Coronary artery (tissue), 2 donors: ENCODE results near the gene PGM2.

ENCODE experiments used
- DNase-seq: peaks from one replicate; pipeline ENCODE4 v3.0.0-alpha.2; 2017; ENCODE audit warnings: low spot score
- H3K27ac ChIP-seq, 2 donors: fragments of 200-600 bp; sonication (generic); one replicate each; pipeline ENCODE4 v1.5.1; 2016 to 2019
- H3K4me3 ChIP-seq: fragments of 200-600 bp; sonication (generic); 2 replicates; pipeline ENCODE4 v1.5.1; 2016; ENCODE audit warnings: mild to moderate bottlenecking, moderate library complexity
- TF ChIP-seq, protein P1 (sequence below): fragments of 200-600 bp; sonication (generic); IDR thresholded peaks from one replicate; pipeline ENCODE4 v1.5.1; 2019; ENCODE audit warnings: antibody characterized with exemption

The PGM2 gene

DNA sequence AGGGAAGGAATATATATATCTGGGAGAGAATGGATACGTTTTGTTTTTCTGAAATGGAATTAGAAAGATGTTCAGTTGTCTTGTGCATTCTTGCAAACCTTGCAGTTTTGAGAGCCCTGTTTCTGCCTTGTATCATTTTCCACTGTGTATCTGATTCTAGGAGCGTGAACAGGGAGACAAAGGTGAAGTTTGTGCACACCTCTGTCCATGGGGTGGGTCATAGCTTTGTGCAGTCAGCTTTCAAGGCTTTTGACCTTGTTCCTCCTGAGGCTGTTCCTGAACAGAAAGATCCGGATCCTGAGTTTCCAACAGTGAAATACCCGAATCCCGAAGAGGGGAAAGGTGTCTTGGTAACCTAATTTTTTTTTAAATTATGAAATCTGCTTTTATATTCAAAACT lies 17.7 kb downstream of the PGM2 start:
- Histone ChIP-seq H3K4me3 (no peak overlapping the region), H3K27ac (no peak overlapping the region)
- DNase-seq: no peak
- TF ChIP-seq, protein P1, sequence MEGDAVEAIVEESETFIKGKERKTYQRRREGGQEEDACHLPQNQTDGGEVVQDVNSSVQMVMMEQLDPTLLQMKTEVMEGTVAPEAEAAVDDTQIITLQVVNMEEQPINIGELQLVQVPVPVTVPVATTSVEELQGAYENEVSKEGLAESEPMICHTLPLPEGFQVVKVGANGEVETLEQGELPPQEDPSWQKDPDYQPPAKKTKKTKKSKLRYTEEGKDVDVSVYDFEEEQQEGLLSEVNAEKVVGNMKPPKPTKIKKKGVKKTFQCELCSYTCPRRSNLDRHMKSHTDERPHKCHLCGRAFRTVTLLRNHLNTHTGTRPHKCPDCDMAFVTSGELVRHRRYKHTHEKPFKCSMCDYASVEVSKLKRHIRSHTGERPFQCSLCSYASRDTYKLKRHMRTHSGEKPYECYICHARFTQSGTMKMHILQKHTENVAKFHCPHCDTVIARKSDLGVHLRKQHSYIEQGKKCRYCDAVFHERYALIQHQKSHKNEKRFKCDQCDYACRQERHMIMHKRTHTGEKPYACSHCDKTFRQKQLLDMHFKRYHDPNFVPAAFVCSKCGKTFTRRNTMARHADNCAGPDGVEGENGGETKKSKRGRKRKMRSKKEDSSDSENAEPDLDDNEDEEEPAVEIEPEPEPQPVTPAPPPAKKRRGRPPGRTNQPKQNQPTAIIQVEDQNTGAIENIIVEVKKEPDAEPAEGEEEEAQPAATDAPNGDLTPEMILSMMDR: no peak

DNA sequence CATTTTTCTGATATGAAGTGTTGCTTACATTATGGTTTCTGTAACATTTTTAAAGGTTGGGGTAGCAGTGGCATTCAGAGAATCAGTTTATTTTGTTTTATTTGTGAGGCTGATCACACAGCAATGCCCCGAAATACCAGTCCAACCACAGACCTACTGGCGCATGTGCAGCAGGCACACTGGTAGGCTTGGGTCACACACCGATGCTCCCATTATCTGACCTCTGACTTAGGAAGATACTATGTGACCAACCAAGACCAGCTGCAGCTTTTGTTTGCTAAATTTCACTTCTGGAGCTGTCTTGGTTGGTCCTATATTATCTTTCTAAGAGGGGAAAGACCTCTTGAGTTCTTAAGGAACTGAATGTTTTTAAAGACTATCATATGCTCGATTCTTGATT lies 18.7 kb downstream of the PGM2 start:
- Histone ChIP-seq H3K27ac (no peak overlapping the region), H3K4me3 (no peak overlapping the region)
- no peak for DNase-seq
- TF ChIP-seq, protein P1: no peak

DNA sequence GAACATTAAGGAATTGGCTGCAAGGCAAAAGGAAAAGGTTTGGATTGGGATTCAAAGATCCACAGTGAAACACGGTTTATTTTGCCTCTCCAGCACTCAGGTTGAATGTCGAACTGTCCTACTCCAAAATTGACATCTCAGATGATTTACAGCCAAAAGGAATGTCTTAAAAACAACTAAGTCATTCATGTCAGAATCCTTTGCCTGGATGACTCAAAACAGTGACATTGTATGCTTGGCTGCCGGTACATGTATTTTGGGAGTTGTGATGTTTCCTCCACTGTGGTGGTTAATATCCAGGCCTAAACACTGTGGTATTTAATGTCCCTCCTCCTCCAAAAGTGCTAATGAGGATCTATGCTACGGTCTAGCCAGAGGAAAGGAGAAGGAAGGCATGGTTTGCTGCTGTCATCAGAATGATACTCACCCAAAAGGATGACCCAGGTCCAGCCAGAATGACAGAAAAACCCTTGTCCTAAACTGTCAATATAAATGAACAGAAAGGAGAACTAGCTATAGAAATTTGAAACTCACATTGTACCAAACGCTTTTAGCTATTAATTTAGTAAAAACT lies 20.9 kb downstream of the PGM2 start:
- H3K27ac ChIP-seq: no peak overlapping the region
- no peak for DNase-seq
- TF ChIP-seq, protein P1: no peak
- H3K4me3 ChIP-seq: no peak overlapping the region

DNA sequence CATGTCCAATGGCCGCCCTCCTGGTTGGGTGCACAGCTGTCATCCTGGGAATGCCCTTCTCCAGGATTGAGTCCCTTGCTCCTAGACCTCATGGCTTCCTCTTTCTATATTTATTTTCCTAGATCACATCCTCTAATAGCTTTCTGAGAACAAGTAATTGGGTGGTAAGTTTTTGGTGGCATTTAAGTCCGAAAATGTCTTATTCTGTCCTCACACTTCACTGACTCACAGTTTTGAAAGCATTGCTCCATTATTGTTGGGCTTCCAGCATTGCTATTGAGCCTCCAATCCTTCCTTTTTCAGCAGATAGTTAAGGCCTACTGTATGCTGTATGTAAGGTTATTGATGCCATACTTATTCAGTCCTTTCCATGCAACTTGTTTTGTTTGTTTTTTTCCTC lies 25.9 kb downstream of the PGM2 start:
- H3K4me3 ChIP-seq: no peak overlapping the region
- TF ChIP-seq, protein P1: no peak
- no peak overlapping the region for H3K27ac ChIP-seq
- DNase-seq: no peak

DNA sequence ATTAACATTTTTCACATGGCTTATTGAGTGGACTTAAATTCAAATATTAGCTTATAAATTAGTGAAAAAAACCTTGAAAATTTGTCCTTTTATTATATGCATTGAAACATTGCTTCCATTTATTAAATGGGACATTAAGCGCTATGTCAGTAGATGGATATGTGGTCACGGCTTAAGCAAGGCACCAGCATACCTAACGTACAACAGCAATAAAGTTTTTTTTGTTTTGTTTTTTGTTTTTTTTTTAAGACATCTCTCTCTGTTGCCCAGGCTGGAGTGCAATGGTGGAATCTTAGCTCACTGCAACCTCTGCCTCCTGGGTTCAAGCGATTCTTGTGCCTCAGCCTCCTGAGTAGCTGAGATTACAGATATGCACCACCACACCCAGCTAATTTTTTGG lies 31.6 kb downstream of the PGM2 start:
- TF ChIP-seq, protein P1: no peak
- no peak overlapping the region for H3K4me3 ChIP-seq
- H3K27ac ChIP-seq: no peak overlapping the region
- DNase-seq: no peak

DNA sequence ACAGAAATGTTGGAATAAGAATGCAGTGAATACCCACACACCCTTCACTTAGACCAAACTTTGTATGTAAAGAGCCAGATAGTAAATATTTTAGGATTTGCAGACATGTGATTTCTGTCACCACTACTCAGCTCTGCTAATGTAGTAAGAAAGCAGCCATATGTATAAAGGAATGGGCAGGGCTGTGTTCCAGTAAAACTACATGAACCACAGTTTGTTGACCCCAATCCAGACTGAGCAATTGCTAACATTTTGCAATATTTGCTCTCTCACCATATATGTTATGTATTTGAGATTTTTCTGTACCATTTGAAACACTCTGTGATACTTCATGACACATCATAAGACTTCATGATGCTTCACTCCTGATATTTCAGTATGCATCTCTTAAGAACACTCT lies 32.4 kb downstream of the PGM2 start:
- Histone ChIP-seq H3K4me3 (no peak overlapping the region), H3K27ac (no peak overlapping the region)
- TF ChIP-seq, protein P1: no peak
- no peak for DNase-seq

DNA sequence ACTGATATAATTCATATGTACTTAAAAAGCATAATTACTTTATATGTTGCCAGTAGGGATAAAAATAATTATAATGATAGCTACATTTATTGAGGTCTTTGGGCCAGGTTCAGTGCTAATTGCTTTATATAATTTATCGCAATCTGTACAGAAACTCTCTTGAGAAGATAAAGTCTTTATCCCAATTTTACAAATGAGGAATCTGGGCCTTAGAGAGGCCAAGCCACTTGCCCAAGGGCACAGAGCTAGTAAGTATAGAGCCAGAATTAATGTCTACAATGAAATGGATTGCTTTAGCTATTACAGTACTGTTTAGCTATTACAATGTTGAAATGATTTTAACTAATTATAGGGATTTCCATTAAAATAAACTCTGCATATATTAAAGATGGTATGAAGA lies 33.8 kb downstream of the PGM2 start:
- DNase-seq: no peak
- TF ChIP-seq, protein P1: no peak
- H3K4me3 ChIP-seq: no peak overlapping the region
- no peak overlapping the region for H3K27ac ChIP-seq
